ENCODE results near the gene KDM3B.
A peak's percentile ranks its signal among the peaks of the same experiment; 100 is the strongest.

DNA sequence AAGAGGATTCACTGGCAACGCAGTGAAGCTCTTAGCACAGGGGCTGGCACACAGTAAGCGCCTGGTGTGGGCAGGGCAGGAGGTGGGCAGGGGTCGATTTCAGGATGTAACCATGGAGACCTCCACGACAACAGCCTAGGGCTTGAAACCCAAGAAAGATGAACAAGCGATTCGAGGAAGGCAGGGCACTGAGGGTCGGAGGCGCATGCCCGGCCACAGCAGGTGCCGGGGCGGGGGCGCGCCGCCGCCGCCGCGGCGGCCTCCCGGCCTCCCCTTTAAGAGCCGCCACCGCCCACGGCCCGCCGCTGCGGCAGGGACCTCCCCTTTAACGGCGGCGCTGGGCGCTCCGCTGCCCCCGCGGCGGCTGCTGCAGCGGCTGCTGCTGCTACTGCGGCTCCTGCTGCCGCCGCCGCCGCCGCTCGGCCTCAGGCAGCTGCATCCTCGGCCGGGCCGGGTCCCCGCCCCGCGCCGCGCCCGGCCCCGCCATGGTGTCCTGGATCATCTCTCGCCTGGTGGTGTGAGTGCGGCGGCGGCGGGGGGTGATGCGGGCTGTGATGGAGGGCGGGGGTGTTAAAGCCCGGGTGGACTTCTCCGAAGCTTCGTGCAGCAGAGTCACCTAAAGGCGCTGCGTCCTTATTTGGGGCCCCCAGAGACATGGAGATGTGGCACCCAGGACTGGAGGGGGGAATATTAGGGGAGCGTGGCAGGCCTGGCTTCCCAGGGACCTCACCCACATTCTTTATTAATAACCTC, 86.4 kb downstream of the KDM3B start, which contains the start of gene REEP2:
- TF ChIP-seq, protein P1, sequence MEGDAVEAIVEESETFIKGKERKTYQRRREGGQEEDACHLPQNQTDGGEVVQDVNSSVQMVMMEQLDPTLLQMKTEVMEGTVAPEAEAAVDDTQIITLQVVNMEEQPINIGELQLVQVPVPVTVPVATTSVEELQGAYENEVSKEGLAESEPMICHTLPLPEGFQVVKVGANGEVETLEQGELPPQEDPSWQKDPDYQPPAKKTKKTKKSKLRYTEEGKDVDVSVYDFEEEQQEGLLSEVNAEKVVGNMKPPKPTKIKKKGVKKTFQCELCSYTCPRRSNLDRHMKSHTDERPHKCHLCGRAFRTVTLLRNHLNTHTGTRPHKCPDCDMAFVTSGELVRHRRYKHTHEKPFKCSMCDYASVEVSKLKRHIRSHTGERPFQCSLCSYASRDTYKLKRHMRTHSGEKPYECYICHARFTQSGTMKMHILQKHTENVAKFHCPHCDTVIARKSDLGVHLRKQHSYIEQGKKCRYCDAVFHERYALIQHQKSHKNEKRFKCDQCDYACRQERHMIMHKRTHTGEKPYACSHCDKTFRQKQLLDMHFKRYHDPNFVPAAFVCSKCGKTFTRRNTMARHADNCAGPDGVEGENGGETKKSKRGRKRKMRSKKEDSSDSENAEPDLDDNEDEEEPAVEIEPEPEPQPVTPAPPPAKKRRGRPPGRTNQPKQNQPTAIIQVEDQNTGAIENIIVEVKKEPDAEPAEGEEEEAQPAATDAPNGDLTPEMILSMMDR (IDR thresholded peaks at IDR 0.05), result peak in 2 of 5 experiments; percentile 15 to 28
- no peak for TF ChIP-seq POLR2A (IDR thresholded peaks at IDR 0.05)
- TF ChIP-seq EP300 (IDR thresholded peaks at IDR 0.05), result no peak

Measured in tibial nerve (tissue), 4 donors.